Ascending aorta (tissue), 2 donors: ENCODE data around the gene HCLS1. TPM values are rescaled to one million over a fixed set of nuclear protein-coding genes. Genes with fewer than 3 reads are reported as not detected.

Experiments
- DNase-seq, 2 donors: peaks; one replicate each; pipeline ENCODE4 v3.0.0-alpha.2; 2019; ENCODE audit warnings: low spot score in 2 of 2
- H3K27ac ChIP-seq, 2 donors: fragments of 200-600 bp; sonication (generic); one replicate each; pipeline ENCODE4 v1.5.1; 2016 to 2017; ENCODE audit warnings: mild to moderate bottlenecking in 1 of 2
- H3K27me3 ChIP-seq: fragments of 200-600 bp; sonication (generic); one replicate; pipeline ENCODE4 v1.5.1; 2017
- H3K36me3 ChIP-seq, 2 donors: fragments of 200-600 bp; sonication (generic); one replicate each; pipeline ENCODE4 v1.5.1; 2016
- H3K4me1 ChIP-seq, 2 donors: fragments of 200-600 bp; sonication (generic); one replicate each; pipeline ENCODE4 v1.5.1; 2016 to 2017; ENCODE audit warnings: mild to moderate bottlenecking in 1 of 2
- H3K4me3 ChIP-seq, 2 donors: fragments of 200-600 bp; sonication (generic); one replicate each; pipeline ENCODE4 v1.5.1; 2016 to 2017; ENCODE audit warnings: mild to moderate bottlenecking in 1 of 2
- H3K9me3 ChIP-seq, 2 donors: fragments of 200-600 bp; sonication (generic); one replicate each; pipeline ENCODE4 v1.5.1; 2016
- CTCF ChIP-seq, 3 experiments: fragments of 200-600 bp in 2 of 3; fragments of 450-650 bp in 1 of 3; sonication (generic) in 2 of 3; IDR thresholded peaks; one replicate each; pipeline ENCODE4 v1.5.1; 2016 to 2019; ENCODE audit warnings: antibody characterized with exemption in 3 of 3, mild to moderate bottlenecking in 1 of 3, moderate library complexity in 1 of 3
- intact Hi-C: fragments of 100-400 bp; cut with DNase I; formaldehyde crosslinking; loops from one replicate; pipeline ENCODE4 v1.15.1; 2023
- total RNA-seq: library from RNA; depleted of rRNA; stranded (reverse); fragments of >200 nt; gene quantifications from one replicate; pipeline ENCODE4 v1.1.0, GENCODE V29; 2016

HCLS1 gene
- total RNA-seq, 1 donor from 2014 or later: 19.8 TPM

GRCh38 chr3:121642601-121643314, 17.9 kb downstream of the HCLS1 start:
- intact Hi-C loops: no loop called here
- no peak overlapping the region for H3K4me3 ChIP-seq
- no peak for DNase-seq
- H3K27ac ChIP-seq: no peak overlapping the region
- no peaks in the 10 kb centered on the region for H3K9me3 ChIP-seq
- no peaks in the 10 kb centered on the region for H3K36me3 ChIP-seq
- H3K27me3 ChIP-seq: no peaks in the 10 kb centered on the region
- TF ChIP-seq CTCF (IDR thresholded peaks at IDR 0.05): no peak
- no peaks in the 10 kb centered on the region for H3K4me1 ChIP-seq

GRCh38 chr3:121641127-121641526, 19.6 kb downstream of the HCLS1 start:
- intact Hi-C loops: no loop called here

GRCh38 chr3:121637922-121638321, 22.8 kb downstream of the HCLS1 start:
- no peaks in the 10 kb centered on the region for H3K9me3 ChIP-seq
- H3K4me1 ChIP-seq: no peaks in the 10 kb centered on the region
- TF ChIP-seq CTCF (IDR thresholded peaks at IDR 0.05): no peak
- H3K27me3 ChIP-seq: no peaks in the 10 kb centered on the region
- H3K4me3 ChIP-seq: no peak overlapping the region
- intact Hi-C loops: no loop called here
- DNase-seq: no peak
- H3K36me3 ChIP-seq: no peaks in the 10 kb centered on the region
- no peak overlapping the region for H3K27ac ChIP-seq

More at GRCh38 chr3:121641127-121641526, 19.6 kb downstream of the HCLS1 start:
- Histone ChIP-seq H3K4me3 (no peak overlapping the region), H3K27ac (no peak overlapping the region), H3K9me3 (no peaks in the 10 kb centered on the region), H3K36me3 (no peaks in the 10 kb centered on the region), H3K27me3 (no peaks in the 10 kb centered on the region), H3K4me1 (no peaks in the 10 kb centered on the region)
- TF ChIP-seq CTCF (IDR thresholded peaks at IDR 0.05): no peak
- DNase-seq: no peak

GRCh38 chr3:121630355-121630754, 30.3 kb downstream of the HCLS1 start:
- no peak overlapping the region for H3K4me3 ChIP-seq
- intact Hi-C loops: no loop called here
- TF ChIP-seq CTCF (IDR thresholded peaks at IDR 0.05): no peak
- no peak for DNase-seq
- no peaks in the 10 kb centered on the region for H3K4me1 ChIP-seq
- no peak overlapping the region for H3K27ac ChIP-seq
- no peaks in the 10 kb centered on the region for H3K36me3 ChIP-seq
- H3K27me3 ChIP-seq: no peaks in the 10 kb centered on the region
- H3K9me3 ChIP-seq: no peaks in the 10 kb centered on the region

GRCh38 chr3:121629601-121630000, 31.1 kb downstream of the HCLS1 start:
- no peak for DNase-seq
- intact Hi-C loops: no loop called here
- H3K4me1 ChIP-seq: no peaks in the 10 kb centered on the region
- H3K27me3 ChIP-seq: no peaks in the 10 kb centered on the region
- TF ChIP-seq CTCF (IDR thresholded peaks at IDR 0.05): no peak
- H3K4me3 ChIP-seq: no peak overlapping the region
- H3K36me3 ChIP-seq: no peaks in the 10 kb centered on the region
- H3K9me3 ChIP-seq: no peaks in the 10 kb centered on the region
- H3K27ac ChIP-seq: no peak overlapping the region

- H3K36me3 ChIP-seq: no peaks in the 10 kb centered on the region
- TF ChIP-seq CTCF (IDR thresholded peaks at IDR 0.05): no peak
- no peak for DNase-seq
- no peaks in the 10 kb centered on the region for H3K27me3 ChIP-seq
- H3K9me3 ChIP-seq: no peaks in the 10 kb centered on the region
- H3K4me1 ChIP-seq: no peaks in the 10 kb centered on the region
- H3K4me3 ChIP-seq: no peak overlapping the region
- intact Hi-C loops: no loop called here
- no peak overlapping the region for H3K27ac ChIP-seq
Measured at GRCh38 chr3:121627622-121628021, 33.1 kb downstream of the HCLS1 start.
